HS-5 (cell line): Measurements from ENCODE around the gene NKX6-1.
A peak's percentile ranks its signal among the peaks of the same experiment; 100 is the strongest.

Source experiments
- DNase-seq: peaks from one replicate; pipeline ENCODE4 v3.0.0-alpha.2; 2012; ENCODE audit warnings: low read depth

The NKX6-1 gene

DNA sequence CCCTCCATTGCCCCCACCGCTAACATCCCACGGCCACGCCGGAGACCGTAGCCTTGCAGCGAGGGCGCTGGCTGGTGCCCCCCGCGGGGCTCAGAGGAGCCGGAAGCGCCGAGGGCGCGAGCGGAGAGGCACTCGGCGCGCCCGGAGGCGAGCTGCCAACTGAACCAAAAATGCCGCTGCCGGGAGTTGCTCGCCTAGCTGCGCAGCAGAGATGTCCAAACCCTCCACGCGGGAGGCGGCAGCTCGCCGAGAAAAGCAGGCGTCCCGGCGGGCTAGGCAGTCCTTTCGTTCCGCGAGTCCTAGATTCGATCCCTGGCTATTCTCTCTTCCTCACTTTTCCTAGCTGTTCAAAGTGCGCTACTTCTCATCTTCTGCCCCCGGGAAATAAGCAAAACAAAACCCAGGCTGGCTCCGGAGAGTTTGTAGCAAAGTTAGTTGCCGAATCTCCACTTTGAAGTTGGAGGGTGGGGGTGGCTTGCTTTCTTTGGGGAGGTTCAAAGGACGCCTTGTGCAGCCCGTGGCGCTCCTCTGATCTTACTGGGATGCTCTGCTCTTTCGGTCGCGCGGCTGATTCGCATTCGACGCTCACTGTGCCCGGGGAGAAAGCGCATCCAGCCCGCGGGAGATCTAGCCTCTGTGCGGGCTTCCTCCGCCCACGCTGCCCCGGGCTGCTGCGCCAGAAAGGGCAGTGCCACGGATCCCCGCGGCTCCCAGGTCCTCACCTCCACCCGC, 723 bp downstream of the NKX6-1 start:
- DNase-seq = peak; percentile 25

DNA sequence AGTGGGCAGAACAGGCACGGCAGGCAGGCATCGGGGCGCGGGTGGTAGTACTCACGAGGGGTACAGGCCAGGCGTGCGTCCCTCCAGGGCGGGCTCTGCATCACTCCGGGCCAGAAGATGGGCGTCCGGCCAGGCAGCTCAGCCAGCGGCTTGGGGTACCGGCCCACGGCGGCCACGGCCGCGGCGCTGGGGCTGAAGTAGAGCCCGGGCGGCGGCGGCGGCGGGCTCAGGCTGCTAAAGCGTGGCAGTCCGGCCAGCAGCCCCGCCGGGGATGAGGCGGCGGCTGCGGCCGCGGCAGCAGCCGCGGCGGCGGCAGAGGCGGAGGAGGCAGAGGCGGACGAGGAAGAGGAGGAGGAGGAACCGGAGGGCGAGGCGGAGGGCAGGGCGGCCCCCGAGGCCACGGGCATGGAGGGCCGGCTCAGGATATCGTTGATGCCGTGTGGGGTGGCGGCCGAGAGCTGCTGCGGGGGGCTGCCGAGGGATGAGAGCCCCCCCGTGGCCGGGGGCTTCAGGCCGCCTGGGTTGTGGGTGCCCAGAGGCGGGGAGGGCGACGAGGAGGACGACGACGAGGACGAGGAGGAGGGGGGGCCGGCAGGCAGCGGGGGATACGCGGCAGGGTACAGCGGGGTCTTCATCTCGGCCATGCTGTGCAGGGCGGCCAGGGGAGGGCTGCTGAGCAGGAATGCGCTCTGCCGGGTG, 1.4 kb downstream of the NKX6-1 start:
- DNase-seq = no peak

DNA sequence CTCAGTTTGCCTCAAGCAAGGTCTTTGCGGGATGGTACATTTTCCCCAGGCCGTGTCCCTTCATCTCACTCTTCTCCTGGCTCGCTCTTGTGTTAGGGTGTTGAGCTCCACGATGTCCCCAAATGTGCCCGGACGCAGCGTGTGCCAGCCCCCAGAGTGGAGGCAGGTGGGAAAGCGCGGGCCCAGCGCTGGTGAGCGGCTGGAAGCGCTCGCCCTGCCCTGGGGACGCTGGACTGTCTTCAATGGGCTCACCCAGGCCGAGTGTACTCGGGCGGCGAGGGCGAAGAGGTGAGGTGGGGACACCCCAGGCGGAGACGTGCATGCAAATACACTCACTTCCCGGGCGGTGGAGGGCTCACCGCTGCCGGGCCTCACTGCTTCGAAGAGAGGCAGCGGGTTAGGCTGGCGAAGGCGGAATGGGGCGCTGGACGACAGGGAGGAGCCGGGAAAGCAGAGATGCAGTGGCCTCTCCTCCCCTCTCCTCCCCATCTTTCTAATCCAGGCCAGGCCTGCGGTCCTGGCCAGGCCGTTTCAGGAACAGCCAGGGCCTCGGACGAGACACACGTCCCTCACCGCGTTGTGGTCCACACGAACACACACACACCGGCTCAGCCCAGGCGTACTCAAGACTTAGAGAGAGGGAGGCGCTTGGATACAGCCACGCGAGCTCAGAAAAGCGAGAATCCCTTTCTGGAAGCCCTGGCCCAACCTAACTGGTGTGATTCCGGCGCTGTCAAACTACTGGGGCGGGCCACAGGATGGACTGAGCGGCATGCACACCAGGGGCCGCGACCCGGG, 2.2 kb downstream of the NKX6-1 start:
- no peak for DNase-seq

GRCh38 chr4:84496331-84496705, 2.8 kb downstream of the NKX6-1 start:
- no peak for DNase-seq

GRCh38 chr4:84495794-84496261, 3.3 kb downstream of the NKX6-1 start:
- DNase-seq = no peak

GRCh38 chr4:84495118-84495793, 3.8 kb downstream of the NKX6-1 start:
- DNase-seq = no peak

DNA sequence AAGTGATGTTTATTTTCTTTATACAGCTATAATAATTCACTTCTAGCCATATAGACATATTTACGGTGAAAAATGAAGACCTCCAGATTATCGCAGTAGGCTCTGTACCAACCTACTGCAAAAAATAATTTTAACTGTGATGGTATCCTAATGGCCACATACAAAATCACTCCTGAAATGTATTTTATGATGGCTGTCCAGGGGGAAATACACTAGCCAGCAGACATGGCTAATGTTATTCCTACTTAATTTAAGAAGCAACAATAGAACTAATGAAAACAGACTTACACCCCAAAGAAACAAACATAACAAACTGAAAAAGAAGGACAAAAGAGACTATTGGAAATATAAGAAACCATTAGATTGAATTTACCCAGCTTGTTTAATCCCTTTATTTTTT, 4.6 kb downstream of the NKX6-1 start:
- no peak for DNase-seq

GRCh38 chr4:84494076-84494475, 5.0 kb downstream of the NKX6-1 start:
- DNase-seq = no peak

DNA sequence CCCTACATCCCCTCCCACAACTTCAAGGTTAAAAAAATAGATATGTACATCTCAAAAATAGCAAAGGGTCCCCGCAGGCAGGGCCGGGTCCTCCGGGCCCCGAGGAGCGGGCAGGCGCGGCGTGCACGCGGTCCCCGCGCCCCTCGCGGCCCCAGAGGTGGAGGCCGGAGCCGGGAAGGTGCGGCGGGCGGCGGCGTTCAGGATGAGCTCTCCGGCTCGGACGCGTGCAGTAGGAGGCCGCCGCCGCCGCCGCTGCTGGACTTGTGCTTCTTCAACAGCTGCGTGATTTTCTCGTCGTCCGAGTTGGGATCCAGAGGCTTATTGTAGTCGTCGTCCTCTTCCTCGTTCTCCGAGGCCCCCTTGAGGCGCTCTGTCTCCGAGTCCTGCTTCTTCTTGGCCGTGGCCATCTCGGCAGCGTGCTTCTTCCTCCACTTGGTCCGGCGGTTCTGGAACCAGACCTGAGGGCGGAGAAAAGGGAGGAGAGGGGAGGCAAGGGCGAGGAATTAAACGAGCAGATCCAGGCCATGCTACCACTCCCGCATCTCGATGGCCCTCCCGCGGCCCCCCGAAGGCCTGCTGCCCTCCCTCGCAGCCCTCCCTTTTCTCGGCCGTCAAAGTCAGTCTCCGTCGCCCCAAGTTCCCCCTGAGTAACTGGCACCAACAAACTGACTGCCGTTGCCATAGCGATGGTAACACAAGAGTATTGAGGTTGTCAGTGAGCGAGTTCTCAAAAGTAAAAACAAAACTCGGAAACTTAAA, 5.8 kb downstream of the NKX6-1 start:
- no peak for DNase-seq

- no peak for DNase-seq
Measured at GRCh38 chr4:84492737-84493091, 6.4 kb downstream of the NKX6-1 start.

GRCh38 chr4:84492290-84492689, 6.8 kb downstream of the NKX6-1 start:
- no peak for DNase-seq

- no peak for DNase-seq
Measured at GRCh38 chr4:84491481-84491880, 7.6 kb downstream of the NKX6-1 start.

DNA sequence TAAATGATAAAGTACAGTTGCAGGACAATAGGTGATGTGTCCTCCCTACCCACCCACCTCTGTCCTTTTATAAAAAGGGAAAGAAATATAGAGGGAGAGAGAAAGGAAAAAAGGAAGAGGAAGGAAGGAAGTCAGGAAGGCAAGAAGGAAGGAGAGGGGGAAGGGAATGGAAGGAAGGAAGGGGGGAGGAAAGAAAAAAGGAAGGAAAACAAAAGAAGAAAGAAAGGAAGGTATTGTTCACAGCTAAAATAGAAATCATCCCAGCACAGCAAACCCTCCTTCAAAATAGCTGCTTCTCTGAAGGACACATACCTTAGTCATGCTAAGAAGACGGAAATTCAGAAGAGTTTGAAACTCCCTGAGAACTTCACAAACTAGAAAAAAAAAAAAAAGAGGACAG, 8.4 kb downstream of the NKX6-1 start:
- DNase-seq = no peak

DNA sequence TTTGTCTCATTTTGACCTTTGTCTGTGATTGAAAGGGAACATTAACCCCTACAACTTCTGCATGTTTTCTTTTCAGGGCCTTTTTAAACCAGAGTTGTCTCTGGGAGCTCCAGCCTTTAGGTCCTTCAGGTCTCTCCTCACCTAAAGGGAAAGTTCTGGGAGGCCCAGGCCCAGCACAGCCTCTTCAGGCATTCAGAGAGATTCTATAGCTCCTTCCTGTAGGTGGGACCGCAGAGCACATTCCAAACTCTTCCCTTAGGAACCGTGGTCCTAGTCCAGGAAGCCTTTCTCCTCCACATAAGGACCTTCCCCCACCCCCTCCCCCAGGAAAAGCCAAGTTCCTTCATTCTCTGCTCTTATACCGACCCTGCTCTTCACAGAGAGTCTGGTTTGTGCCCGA, 14.9 kb downstream of the NKX6-1 start:
- no peak for DNase-seq

DNA sequence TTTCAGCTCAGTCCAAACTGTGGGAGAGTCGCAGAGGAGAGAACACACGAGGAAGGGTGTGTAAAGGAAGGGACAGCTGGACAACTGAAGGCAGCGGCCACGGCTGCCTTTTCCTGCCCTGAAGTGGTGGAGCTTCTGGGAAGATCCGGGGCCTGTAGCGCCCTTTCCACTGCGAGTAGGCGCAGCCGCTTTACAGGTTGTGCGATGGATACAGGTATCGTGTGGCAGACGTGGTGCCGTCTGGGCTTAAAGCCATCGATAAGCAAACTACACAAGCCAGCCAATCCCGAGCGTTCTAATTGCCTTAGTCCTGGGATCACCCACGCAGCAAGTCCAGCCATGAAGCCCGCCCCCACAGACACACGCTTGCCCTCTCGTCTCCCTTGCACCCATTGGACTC, 15.4 kb downstream of the NKX6-1 start:
- no peak for DNase-seq

DNA sequence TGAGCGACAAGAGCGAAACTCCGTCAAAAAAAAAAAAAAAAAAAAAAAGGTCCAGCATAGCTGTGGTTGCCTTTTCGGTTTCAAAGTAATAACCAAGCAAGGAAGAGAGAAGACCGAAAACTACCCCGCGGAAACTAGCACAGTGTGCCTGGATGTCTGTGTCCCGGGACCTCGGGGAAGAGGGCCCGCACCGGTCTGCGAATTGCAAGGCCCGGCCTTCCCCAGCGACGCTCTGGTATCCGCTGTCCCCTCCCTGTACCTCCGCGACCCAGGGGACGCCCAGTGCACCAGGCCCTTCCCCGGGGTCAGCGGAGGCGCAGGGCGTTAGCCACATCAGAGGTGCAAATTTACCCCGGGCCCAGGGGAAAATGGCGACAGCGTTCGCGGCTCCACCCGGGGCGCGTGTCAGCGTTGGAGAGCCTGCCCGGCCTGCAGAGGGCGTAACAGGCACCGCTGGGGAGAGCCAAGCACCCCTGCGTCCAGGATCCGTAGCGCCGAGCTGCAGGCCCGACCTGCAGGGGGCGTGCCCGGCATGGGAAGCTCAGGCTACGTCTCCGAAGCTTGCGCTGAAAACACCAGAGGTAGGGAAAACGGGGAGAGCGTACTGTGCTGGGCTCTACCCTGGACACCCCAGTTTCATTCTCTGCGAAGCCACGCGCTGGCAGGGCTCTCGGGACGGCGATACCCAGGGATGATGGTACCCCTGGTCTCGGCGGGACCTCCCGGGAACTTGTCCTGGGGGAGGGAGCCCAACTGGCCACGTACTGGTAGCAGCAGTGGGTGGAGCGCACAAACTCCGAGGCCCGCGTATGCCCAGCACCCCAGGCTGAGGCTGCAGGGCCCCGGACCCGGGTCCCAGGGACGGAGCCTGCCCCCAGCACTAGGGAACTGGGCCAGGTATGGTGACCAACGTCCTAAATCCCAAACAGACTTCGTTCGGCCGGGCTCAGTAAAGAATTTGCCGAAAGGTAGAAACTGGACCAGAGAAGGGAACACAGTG, 16.2 kb downstream of the NKX6-1 start:
- no peak for DNase-seq

- DNase-seq = no peak
Measured at GRCh38 chr4:84481860-84482245, 17.2 kb downstream of the NKX6-1 start.

DNA sequence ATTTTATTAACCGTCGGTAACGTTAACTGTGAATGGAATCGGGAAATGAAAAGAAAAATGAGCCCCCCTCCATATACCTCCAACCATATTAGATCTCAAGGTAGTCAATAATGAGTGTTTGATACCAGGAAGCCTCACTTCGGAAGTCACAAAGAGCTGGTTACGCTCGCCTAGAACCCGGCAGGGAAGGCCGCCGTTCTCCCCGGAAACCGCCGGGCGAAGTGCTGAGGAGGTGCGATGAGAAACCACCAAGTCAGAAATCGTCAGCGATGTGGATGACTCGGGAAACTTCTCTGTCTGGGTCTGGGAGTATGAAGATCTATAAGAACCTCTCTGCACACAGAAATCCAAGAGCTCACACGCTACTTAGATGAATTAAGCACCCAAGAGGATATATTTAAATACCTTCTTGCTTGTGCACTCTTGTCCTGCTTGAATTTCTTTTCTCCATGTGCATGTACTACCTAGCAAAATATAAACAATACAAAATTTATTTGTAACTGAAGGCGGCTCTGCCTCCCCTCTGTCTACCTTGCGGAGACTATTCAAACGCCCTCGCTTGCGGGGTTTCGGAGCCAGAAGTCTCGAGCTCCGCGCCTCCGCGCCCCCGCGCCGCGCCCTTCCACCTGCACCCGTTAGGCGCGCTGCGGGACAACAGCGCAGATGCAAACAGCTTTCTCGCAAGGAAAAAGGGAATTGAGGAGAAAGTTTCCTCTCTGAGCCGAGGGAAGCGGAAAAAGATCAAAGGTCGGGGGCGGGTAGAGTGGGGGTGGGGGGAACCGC, 17.8 kb downstream of the NKX6-1 start:
- DNase-seq = no peak

DNA sequence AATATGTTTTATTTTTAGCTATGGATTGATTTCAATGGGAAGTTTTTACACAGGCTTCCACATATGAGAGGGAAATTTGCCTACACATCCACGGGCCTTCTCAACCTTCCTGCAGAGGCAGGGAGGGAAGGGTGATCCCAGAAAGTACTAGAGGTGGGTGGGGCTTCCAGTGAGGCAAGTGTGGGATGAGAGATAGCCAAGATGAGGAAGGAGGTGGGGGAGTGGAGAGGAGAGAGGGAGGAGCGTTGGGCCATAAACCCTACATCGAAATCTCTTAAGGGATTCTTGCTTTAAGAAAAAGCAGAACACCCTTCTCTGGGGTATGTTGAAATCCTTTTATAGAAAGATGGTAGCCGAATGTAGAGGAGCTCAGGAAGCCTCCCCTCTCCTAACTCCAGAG, 19.0 kb downstream of the NKX6-1 start:
- no peak for DNase-seq

DNA sequence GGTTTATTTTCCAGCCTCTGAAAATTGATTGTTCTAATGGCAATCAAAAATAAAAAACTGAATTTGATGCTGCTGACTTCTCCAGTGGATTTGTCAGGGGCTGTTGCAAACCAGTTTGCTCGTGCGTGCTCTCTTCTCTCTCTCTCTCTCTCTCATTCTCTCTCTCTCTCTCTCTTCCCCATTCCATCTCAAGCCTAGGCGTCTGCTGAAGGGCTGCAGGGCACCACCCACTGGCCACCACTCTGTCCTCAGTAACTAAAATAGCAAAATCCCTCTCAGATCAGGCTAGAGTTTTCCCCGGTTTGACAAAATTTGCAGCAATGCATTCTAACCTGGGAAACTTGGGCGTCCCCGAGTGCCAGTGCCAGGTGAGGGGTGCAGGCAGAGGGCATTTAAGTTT, 19.4 kb downstream of the NKX6-1 start:
- DNase-seq = no peak
